Measurements from ENCODE around the gene ZNF793.

DNA sequence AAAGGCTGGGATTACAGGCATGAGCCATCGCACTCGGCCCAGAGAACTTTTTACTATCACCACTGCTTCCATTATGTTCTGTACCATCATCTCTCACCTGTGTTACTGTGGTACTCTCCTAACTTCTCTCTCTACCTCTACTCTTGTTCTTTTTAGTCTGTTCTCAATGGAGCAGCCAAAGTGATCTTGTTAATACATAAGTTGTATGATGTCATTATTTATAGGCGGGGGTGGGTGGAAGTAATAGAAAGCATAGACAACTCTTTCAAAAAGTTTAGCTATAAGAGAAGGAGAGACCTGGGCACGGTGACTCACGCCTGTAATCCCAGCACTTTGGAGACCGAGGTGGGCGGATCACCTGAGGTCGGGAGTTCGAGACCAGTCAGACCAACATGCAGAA is 34.6 kb upstream of the ZNF793 start:
- TF ChIP-seq, protein P1, sequence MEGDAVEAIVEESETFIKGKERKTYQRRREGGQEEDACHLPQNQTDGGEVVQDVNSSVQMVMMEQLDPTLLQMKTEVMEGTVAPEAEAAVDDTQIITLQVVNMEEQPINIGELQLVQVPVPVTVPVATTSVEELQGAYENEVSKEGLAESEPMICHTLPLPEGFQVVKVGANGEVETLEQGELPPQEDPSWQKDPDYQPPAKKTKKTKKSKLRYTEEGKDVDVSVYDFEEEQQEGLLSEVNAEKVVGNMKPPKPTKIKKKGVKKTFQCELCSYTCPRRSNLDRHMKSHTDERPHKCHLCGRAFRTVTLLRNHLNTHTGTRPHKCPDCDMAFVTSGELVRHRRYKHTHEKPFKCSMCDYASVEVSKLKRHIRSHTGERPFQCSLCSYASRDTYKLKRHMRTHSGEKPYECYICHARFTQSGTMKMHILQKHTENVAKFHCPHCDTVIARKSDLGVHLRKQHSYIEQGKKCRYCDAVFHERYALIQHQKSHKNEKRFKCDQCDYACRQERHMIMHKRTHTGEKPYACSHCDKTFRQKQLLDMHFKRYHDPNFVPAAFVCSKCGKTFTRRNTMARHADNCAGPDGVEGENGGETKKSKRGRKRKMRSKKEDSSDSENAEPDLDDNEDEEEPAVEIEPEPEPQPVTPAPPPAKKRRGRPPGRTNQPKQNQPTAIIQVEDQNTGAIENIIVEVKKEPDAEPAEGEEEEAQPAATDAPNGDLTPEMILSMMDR (IDR thresholded peaks at IDR 0.05 in 2 of 3, conservative IDR thresholded peaks at IDR 0.05 in 1 of 3; ENCODE audit: insufficient read depth in 2 of 3, low read depth in 1 of 3, low read length in 3 of 3), result no peak
- TF ChIP-seq, protein P2, sequence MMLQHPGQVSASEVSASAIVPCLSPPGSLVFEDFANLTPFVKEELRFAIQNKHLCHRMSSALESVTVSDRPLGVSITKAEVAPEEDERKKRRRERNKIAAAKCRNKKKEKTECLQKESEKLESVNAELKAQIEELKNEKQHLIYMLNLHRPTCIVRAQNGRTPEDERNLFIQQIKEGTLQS (IDR thresholded peaks at IDR 0.05), result no peak
- TF ChIP-seq, protein P2 (CRISPR knock-in tag; conservative IDR thresholded peaks at IDR 0.05), result no peak
- TF ChIP-seq ILK (tag; IDR thresholded peaks at IDR 0.05; ENCODE audit: borderline replicate concordance, low read depth) (no peak), POLR2A (conservative IDR thresholded peaks at IDR 0.05) (no peak), MEF2A (IDR thresholded peaks at IDR 0.05; ENCODE audit: control insufficient read depth, low read depth, low read length) (no peak), ZEB2 (IDR thresholded peaks at IDR 0.05) (no peak)
- TF ChIP-seq, protein P3, sequence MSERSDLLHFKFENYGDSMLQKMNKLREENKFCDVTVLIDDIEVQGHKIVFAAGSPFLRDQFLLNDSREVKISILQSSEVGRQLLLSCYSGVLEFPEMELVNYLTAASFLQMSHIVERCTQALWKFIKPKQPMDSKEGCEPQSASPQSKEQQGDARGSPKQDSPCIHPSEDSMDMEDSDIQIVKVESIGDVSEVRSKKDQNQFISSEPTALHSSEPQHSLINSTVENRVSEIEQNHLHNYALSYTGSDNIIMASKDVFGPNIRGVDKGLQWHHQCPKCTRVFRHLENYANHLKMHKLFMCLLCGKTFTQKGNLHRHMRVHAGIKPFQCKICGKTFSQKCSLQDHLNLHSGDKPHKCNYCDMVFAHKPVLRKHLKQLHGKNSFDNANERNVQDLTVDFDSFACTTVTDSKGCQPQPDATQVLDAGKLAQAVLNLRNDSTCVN (CRISPR knock-in tag; IDR thresholded peaks at IDR 0.05), result no peak
- TF ChIP-seq, protein P4, sequence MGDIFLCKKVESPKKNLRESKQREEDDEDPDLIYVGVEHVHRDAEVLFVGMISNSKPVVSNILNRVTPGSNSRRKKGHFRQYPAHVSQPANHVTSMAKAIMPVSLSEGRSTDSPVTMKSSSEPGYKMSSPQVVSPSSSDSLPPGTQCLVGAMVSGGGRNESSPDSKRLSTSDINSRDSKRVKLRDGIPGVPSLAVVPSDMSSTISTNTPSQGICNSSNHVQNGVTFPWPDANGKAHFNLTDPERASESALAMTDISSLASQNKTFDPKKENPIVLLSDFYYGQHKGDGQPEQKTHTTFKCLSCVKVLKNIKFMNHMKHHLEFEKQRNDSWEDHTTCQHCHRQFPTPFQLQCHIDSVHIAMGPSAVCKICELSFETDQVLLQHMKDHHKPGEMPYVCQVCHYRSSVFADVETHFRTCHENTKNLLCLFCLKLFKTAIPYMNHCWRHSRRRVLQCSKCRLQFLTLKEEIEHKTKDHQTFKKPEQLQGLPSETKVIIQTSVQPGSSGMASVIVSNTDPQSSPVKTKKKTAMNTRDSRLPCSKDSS (IDR thresholded peaks at IDR 0.05; ENCODE audit: low read depth, partially characterized antibody), result no peak

Data from K562 (cell line).